Islet precursor cell (in vitro differentiated cells): Measurements from ENCODE around the gene MYO19.
"Not testable (repeated sequence)": the region's sequence is repeated elsewhere in the genome, so short reads cannot be mapped to it uniquely, and the experiment has no call there.

Experiments used
- DNase-seq: peaks from one replicate; pipeline ENCODE4 v3.0.0-alpha.2; 2018

MYO19 gene

GRCh38 chr17:36498560-36499300 lies 35.9 kb downstream of the MYO19 start:
- no peak for DNase-seq

- DNase-seq, result peak; percentile 50
Observed at GRCh38 chr17:36498155-36498554, 36.5 kb downstream of the MYO19 start.

- DNase-seq, result peak; percentile 51
Observed at GRCh38 chr17:36496018-36496789, 38.5 kb downstream of the MYO19 start.

GRCh38 chr17:36495076-36495578 lies 39.5 kb downstream of the MYO19 start:
- no peak for DNase-seq

GRCh38 chr17:36494674-36495073 lies 40.0 kb downstream of the MYO19 start:
- no peak for DNase-seq

- DNase-seq, result no peak
Observed at GRCh38 chr17:36493956-36494355, 40.7 kb downstream of the MYO19 start.

GRCh38 chr17:36486204-36487194 lies 48.2 kb downstream of the MYO19 start, which contains the start of gene ZNHIT3:
ZNHIT3 (plus strand) TSS chr17:36486681; CDS start chr17:36486700, 19 bp downstream.
- peak; percentile 97 for DNase-seq

GRCh38 chr17:36485805-36486203 lies 48.9 kb downstream of the MYO19 start:
- DNase-seq, result no peak

- DNase-seq, result no peak
Observed at GRCh38 chr17:36485027-36485426, 49.6 kb downstream of the MYO19 start.

- DNase-seq, result not testable (repeated sequence)
Observed at GRCh38 chr17:36484021-36484420, 50.6 kb downstream of the MYO19 start.

- DNase-seq, result peak; percentile 93
Observed at GRCh38 chr17:36482611-36483504, 51.8 kb downstream of the MYO19 start.

GRCh38 chr17:36481829-36482228 lies 52.8 kb downstream of the MYO19 start:
- DNase-seq, result no peak

GRCh38 chr17:36475346-36475970 lies 59.2 kb downstream of the MYO19 start:
- no peak for DNase-seq

GRCh38 chr17:36474571-36474970 lies 60.1 kb downstream of the MYO19 start:
- no peak for DNase-seq

- DNase-seq, result no peak
Observed at GRCh38 chr17:36470499-36470898, 64.2 kb downstream of the MYO19 start.

- DNase-seq, result no peak
Observed at GRCh38 chr17:36469733-36470132, 64.9 kb downstream of the MYO19 start.

- peak; percentile 49 for DNase-seq
Observed at GRCh38 chr17:36468903-36469635, 65.6 kb downstream of the MYO19 start.

GRCh38 chr17:36464765-36465088 lies 69.9 kb downstream of the MYO19 start:
- no peak for DNase-seq

- DNase-seq, result peak; percentile 99
Observed at GRCh38 chr17:36463916-36464764, 70.5 kb downstream of the MYO19 start.
